COR-L47 (cell line): ENCODE measurements around the gene LRCH1.

Experiments
- DNase-seq: peaks from one replicate; lab custom pipeline; 2025; lab: John Stamatoyannopoulos, UW

The LRCH1 gene

GRCh38 chr13:46799139-46799538, 246.2 kb downstream of the LRCH1 start:
- no peak for DNase-seq

GRCh38 chr13:46801858-46802257, 248.9 kb downstream of the LRCH1 start:
- no peak for DNase-seq
